ENCODE measurements around the gene VPS13A.

DNA sequence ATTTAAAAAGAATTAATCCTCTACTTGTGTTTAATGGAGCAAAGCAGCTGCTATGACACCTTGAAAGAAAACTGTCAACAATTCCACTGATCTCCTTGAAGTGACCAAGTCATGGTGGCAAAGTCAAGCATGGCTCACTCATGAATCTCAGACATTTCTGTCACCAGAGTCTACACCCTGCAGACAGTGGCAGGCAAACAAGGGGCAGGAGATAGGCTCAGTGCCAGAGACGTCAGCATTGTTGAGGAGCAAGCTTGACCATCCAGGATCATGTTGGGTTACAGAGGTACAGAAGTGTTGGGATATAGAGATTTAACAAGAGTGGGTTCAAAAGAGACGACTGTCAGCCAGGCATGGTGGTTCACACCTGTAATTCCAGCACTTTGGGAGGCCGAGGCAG is 16.1 kb upstream of the VPS13A start:
- TF ChIP-seq, protein P1, sequence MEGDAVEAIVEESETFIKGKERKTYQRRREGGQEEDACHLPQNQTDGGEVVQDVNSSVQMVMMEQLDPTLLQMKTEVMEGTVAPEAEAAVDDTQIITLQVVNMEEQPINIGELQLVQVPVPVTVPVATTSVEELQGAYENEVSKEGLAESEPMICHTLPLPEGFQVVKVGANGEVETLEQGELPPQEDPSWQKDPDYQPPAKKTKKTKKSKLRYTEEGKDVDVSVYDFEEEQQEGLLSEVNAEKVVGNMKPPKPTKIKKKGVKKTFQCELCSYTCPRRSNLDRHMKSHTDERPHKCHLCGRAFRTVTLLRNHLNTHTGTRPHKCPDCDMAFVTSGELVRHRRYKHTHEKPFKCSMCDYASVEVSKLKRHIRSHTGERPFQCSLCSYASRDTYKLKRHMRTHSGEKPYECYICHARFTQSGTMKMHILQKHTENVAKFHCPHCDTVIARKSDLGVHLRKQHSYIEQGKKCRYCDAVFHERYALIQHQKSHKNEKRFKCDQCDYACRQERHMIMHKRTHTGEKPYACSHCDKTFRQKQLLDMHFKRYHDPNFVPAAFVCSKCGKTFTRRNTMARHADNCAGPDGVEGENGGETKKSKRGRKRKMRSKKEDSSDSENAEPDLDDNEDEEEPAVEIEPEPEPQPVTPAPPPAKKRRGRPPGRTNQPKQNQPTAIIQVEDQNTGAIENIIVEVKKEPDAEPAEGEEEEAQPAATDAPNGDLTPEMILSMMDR (conservative IDR thresholded peaks at IDR 0.05 in 1 of 2, IDR thresholded peaks at IDR 0.05 in 1 of 2; ENCODE audit: low read depth in 1 of 2, low read length in 2 of 2) = no peak
- TF ChIP-seq EZH2 (IDR thresholded peaks at IDR 0.05; ENCODE audit: low read length, missing control alignments) = no peak

Measured in fibroblast of lung (primary cell).